Prostate gland (tissue), 2 donors: ENCODE measurements around the gene DHRS1. TPM values are rescaled to one million over a fixed set of nuclear protein-coding genes. Genes with fewer than 3 reads are reported as not detected.

Experiments
- DNase-seq: peaks from one replicate; pipeline ENCODE4 v3.0.0-alpha.2; 2019; ENCODE audit warnings: low spot score
- H3K27ac ChIP-seq, 2 donors: fragments of 200-600 bp; sonication (generic); 2 replicates each; pipeline ENCODE4 v1.5.1; 2017 to 2019
- H3K27me3 ChIP-seq: fragments of 200-600 bp; sonication (generic); replicated peaks from 2 replicates; pipeline ENCODE4 v1.5.1; 2019; ENCODE audit not compliant: insufficient read depth
- H3K36me3 ChIP-seq, 2 donors: fragments of 200-600 bp; sonication (generic); 1 replicate in 1 of 2; 2 replicates in 1 of 2; pipeline versions ENCODE4 v1.5.1 to v1.8.1; 2017 to 2019
- H3K4me1 ChIP-seq: fragments of 200-600 bp; sonication (generic); replicated peaks from 2 replicates; pipeline ENCODE4 v1.5.1; 2019
- H3K4me3 ChIP-seq, 2 donors: fragments of 200-600 bp; sonication (generic); 2 replicates each; pipeline ENCODE4 v1.5.1; 2017 to 2019
- H3K9me3 ChIP-seq: fragments of 200-600 bp; sonication (generic); 2 replicates; pipeline ENCODE4 v1.5.1; 2017
- POLR2A ChIP-seq: fragments of 450-650 bp; IDR thresholded peaks from one replicate; pipeline ENCODE4 v1.6.1; 2016; ENCODE audit warnings: antibody characterized with exemption, mild to moderate bottlenecking
- POLR2AphosphoS5 ChIP-seq: sonication (generic); formaldehyde crosslinking; IDR thresholded peaks from one replicate; pipeline ENCODE4 v1.6.1; 2017; ENCODE audit warnings: antibody characterized with exemption
- WGBS: methylation state at CpG from one replicate; pipeline ENCODE4 v1.1.5; 2018; 5-methylcytosine and 5-hydroxymethylcytosine counted together
- intact Hi-C: fragments of 100-400 bp; cut with DNase I; formaldehyde crosslinking; loops from one replicate; pipeline ENCODE4 v1.14.2; 2022
- total RNA-seq, 2 donors: library from RNA; depleted of rRNA; stranded (reverse); fragments of >200 nt; gene quantifications; one replicate each; pipeline ENCODE4 v1.1.0, GENCODE V29; 2016
- TF ChIP-seq, protein P1 (sequence below), 4 experiments: fragments of 200-600 bp in 2 of 4; fragments of 450-650 bp in 2 of 4; sonication (generic) in 2 of 4; IDR thresholded peaks; 1 replicate in 3 of 4; 2 replicates in 1 of 4; pipeline ENCODE4 v1.5.1; 2016 to 2019; ENCODE audit warnings: antibody characterized with exemption in 4 of 4, mild to moderate bottlenecking in 2 of 4, moderate library complexity in 2 of 4

DHRS1 gene
- total RNA-seq, 2 donors from 2014 or later = 16.9 to 74.0 TPM

DNA sequence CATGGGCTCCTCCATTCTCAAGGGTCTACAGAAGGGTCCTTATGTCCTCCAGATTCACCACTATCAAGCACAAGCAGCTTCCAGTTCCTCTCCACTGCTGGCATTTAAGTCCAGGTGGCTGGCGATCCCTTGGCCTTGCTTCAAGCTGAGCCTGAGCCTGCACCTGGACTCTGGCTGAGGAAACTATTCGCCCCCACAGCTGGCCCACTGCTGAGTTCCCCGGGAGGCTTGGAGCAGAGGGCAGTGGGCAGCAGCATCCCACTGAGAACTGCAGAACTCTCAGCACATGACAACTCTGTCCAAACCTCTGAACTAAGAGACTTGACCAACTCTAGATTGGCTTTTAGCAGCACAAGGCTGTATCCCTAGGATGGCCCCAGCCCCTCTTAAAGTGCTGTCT lies 16.8 kb downstream of the DHRS1 start:
- Histone ChIP-seq H3K27me3 (no peaks in the 10 kb centered on the region), H3K4me3 (no peak overlapping the region), H3K4me1 (no peaks in the 10 kb centered on the region), H3K36me3 (no peaks in the 10 kb centered on the region), H3K9me3 (no peaks in the 10 kb centered on the region), H3K27ac (no peak overlapping the region)
- intact Hi-C loops = no loop called here
- 81% methylated on average over 3 of the region's 3 CpGs for WGBS
- no peak for TF ChIP-seq POLR2AphosphoS5
- TF ChIP-seq, protein P1, sequence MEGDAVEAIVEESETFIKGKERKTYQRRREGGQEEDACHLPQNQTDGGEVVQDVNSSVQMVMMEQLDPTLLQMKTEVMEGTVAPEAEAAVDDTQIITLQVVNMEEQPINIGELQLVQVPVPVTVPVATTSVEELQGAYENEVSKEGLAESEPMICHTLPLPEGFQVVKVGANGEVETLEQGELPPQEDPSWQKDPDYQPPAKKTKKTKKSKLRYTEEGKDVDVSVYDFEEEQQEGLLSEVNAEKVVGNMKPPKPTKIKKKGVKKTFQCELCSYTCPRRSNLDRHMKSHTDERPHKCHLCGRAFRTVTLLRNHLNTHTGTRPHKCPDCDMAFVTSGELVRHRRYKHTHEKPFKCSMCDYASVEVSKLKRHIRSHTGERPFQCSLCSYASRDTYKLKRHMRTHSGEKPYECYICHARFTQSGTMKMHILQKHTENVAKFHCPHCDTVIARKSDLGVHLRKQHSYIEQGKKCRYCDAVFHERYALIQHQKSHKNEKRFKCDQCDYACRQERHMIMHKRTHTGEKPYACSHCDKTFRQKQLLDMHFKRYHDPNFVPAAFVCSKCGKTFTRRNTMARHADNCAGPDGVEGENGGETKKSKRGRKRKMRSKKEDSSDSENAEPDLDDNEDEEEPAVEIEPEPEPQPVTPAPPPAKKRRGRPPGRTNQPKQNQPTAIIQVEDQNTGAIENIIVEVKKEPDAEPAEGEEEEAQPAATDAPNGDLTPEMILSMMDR (IDR thresholded peaks at IDR 0.05) = no peak
- TF ChIP-seq POLR2A = no peak
- DNase-seq = no peak

DNA sequence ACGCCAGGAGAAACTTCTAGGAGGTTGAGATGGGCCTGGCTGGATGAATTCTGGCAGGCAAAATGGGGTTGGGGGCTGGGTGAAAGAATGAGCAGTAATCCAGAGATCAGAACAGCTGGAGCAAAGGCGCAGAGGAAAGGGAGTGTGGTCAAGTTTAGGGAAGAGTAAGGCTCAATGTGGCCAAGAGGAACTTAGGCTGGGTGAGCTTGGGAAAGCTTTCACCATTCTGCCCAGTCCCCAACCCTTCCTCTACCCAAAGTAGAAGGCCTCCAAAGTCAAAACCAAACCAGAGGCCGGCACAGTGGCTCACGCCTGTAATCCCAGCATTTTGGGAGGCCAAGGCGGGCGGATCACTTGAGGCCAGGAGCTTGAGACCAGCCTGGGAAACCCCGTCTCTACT lies 17.9 kb downstream of the DHRS1 start:
- DNase-seq = no peak
- H3K36me3 ChIP-seq = no peaks in the 10 kb centered on the region
- no peaks in the 10 kb centered on the region for H3K4me1 ChIP-seq
- 89% methylated on average over 7 of the region's 7 CpGs for WGBS
- intact Hi-C loops = no loop called here
- no peaks in the 10 kb centered on the region for H3K9me3 ChIP-seq
- H3K4me3 ChIP-seq = no peak overlapping the region
- no peaks in the 10 kb centered on the region for H3K27me3 ChIP-seq
- H3K27ac ChIP-seq = no peak overlapping the region
- TF ChIP-seq POLR2AphosphoS5 (no peak), POLR2A (no peak)
- TF ChIP-seq, protein P1 (IDR thresholded peaks at IDR 0.05) = no peak

DNA sequence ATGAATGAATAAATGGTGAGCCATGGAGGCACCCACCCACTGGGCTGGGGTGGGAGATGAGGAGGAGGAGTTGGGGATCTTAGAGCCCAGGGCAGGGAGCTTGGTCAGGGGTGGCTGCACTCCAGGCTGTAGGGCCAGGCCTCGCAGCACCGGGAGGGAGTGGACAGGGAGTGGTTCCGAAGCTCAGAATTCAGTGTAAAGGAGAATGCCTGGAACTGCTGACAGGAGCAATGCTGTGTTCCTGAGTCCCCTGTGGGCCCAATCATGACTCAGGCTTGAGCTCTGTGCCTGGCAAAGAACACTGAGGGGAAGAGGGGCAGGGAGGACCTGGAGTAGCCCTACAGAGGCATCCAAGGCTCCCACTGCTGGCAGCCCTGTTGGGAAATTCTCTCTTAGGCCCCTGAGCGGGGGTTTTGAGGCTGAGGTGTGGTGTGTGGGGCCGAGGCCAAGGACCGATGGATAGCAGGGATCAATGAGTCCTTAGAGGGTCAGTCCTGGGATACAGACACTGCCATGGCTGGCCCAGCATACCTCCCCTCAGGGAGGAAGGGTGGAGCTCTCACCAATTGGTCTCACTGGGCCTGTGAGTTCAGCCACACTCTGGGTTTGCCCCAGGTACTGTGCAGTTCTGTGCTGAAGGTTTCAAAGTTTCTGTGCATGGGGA lies 18.7 kb downstream of the DHRS1 start:
- Histone ChIP-seq H3K9me3 (no peaks in the 10 kb centered on the region), H3K4me1 (no peaks in the 10 kb centered on the region), H3K27me3 (no peaks in the 10 kb centered on the region), H3K27ac (no peak overlapping the region), H3K4me3 (no peak overlapping the region), H3K36me3 (no peaks in the 10 kb centered on the region)
- WGBS = 75% methylated on average over 6 of the region's 6 CpGs
- DNase-seq = no peak
- TF ChIP-seq, protein P1 (IDR thresholded peaks at IDR 0.05) = no peak
- TF ChIP-seq POLR2A (no peak), POLR2AphosphoS5 (no peak)
- intact Hi-C loops = no loop called here

DNA sequence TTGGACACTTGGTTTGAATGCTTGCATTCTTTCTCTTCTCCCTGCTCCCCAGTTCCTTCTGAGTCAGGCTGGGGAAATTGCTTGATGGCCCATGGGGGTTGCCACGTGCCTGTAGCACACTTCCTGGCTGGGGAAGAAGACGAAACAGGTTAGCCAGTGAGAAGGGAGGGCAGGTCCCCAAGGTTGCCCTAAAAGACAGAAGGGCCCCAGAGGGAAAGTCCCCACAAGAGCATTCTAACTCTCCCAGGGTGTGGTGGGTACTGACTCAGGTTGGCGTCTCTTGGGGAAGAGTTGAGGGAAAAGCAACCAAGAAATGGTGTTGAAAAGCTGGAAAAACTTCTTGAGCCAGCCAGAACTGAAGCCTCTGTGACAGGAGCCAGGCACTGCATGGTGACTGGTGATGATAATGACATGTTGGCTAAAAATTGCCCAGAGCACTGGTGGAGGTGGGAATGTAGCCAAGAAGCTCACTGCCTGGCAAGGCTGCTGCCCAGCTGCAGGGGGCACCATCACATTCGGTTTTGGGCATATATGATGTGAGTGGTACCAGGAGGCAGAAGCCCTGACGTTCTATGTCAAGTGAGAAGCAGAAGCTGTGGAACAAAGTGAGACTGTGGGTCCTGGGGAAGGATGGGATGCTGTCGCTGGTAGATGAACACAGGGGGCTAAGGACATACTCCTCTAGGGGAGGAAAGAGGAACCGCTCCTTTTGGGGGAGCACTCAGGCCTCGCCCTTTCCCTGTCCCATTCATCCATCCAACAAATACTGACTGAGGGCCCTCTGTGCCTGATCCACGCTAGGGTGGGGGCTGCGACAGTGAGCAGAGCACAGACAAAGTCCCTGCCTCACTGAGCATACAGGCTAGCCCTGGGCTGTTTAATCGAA lies 20.0 kb downstream of the DHRS1 start:
- WGBS = 72% methylated on average over 11 of the region's 11 CpGs
- Histone ChIP-seq H3K36me3 (no peaks in the 10 kb centered on the region), H3K27me3 (no peaks in the 10 kb centered on the region), H3K4me3 (no peak overlapping the region), H3K4me1 (no peaks in the 10 kb centered on the region), H3K9me3 (no peaks in the 10 kb centered on the region), H3K27ac (no peak overlapping the region)
- DNase-seq = no peak
- intact Hi-C loops = no loop called here
- no peak for TF ChIP-seq POLR2AphosphoS5
- TF ChIP-seq, protein P1 (IDR thresholded peaks at IDR 0.05) = no peak
- TF ChIP-seq POLR2A = no peak

DNA sequence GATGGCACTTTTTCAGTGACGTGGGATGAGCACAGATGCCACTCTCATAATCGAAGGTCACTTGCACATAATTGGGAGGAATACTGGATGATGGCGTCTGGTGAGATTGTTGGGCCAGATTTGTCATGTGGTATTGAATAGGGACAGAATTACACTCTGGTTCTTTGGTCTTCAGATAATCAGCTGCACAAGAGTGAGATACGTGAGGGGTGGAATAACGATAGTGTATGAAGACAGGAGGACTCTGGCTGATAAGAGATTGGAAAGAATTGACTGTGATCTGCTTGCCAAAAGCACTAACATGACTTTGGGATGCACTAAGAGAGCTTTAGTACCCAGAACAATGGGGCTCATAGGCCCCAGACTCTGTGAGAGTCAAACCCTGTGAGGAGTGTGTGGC lies 21.2 kb downstream of the DHRS1 start:
- no peaks in the 10 kb centered on the region for H3K36me3 ChIP-seq
- H3K27ac ChIP-seq = no peak overlapping the region
- TF ChIP-seq, protein P1 (IDR thresholded peaks at IDR 0.05) = no peak
- TF ChIP-seq POLR2AphosphoS5 (no peak), POLR2A (no peak)
- no peak for DNase-seq
- H3K27me3 ChIP-seq = no peaks in the 10 kb centered on the region
- intact Hi-C loops = no loop called here
- WGBS = 91% methylated on average over 5 of the region's 5 CpGs
- no peaks in the 10 kb centered on the region for H3K9me3 ChIP-seq
- no peak overlapping the region for H3K4me3 ChIP-seq
- H3K4me1 ChIP-seq = no peaks in the 10 kb centered on the region
